GM23338 (cell line): ENCODE results near the gene LIFR. TPM values are rescaled to one million over a fixed set of nuclear protein-coding genes. Genes with fewer than 3 reads are reported as not detected.

Source experiments
- ATAC-seq: fragments of 200-7000 bp; cut with Tn5 transposase; 3 replicates; pipeline ENCODE4 v1.9.1; 2020
- DNase-seq: peaks from one replicate; pipeline ENCODE4 v3.0.0-alpha.2; 2015; ENCODE audit warnings: low spot score
- H2AFZ ChIP-seq: fragments of 200-600 bp; sonication (generic); 2 replicates; pipeline ENCODE4 v1.8.0; 2016; ENCODE audit warnings: antibody characterized with exemption, mild to moderate bottlenecking, moderate library complexity
- H3F3A ChIP-seq: fragments of 200-600 bp; sonication (generic); replicated peaks from 2 replicates; pipeline ENCODE4 v1.8.0; 2017; ENCODE audit warnings: antibody characterized with exemption, mixed run types, low read depth
- H3K27ac ChIP-seq: fragments of 200-600 bp; sonication (generic); 2 replicates; pipeline ENCODE4 v1.6.1; 2016; ENCODE audit warnings: low read depth
- H3K27me3 ChIP-seq: fragments of 200-600 bp; sonication (generic); 2 replicates; pipeline ENCODE4 v1.8.0; 2016; ENCODE audit warnings: mild to moderate bottlenecking, mixed run types, moderate library complexity; ENCODE audit not compliant: insufficient read depth
- H3K36me3 ChIP-seq: fragments of 200-600 bp; sonication (generic); 2 replicates; pipeline ENCODE4 v1.8.0; 2016; ENCODE audit warnings: mild to moderate bottlenecking; ENCODE audit not compliant: insufficient read depth
- H3K4me1 ChIP-seq: fragments of 200-600 bp; sonication (generic); 2 replicates; pipeline ENCODE4 v1.8.0; 2016; ENCODE audit warnings: mild to moderate bottlenecking, moderate library complexity; ENCODE audit not compliant: insufficient read depth
- H3K4me2 ChIP-seq: fragments of 200-600 bp; sonication (generic); 2 replicates; pipeline ENCODE4 v1.7.1; 2017; ENCODE audit warnings: mixed run types
- H3K4me3 ChIP-seq: fragments of 200-600 bp; sonication (generic); 2 replicates; pipeline ENCODE4 v1.6.1; 2016; ENCODE audit warnings: mixed run types
- H3K79me2 ChIP-seq: fragments of 200-600 bp; sonication (generic); replicated peaks from 2 replicates; pipeline ENCODE4 v1.8.0; 2017; ENCODE audit warnings: mild to moderate bottlenecking; ENCODE audit not compliant: insufficient read depth
- H3K9me2 ChIP-seq: fragments of 200-600 bp; sonication (generic); 2 replicates; pipeline ENCODE4 v1.8.0; 2017; ENCODE audit not compliant: insufficient read depth
- H4K20me1 ChIP-seq: fragments of 200-600 bp; sonication (generic); replicated peaks from 2 replicates; pipeline ENCODE4 v1.8.0; 2017; ENCODE audit warnings: mild to moderate bottlenecking; ENCODE audit not compliant: insufficient read depth
- H3K27ac Mint-ChIP-seq: 2 replicates; pipeline ENCODE4 v1.8.0; 2020; ENCODE audit warnings: inconsistent platforms, mild to moderate bottlenecking, moderate library complexity, mixed read lengths
- H3K27me3 Mint-ChIP-seq: 3 replicates; pipeline ENCODE4 v1.8.0; 2022; ENCODE audit warnings: low read depth, mild to moderate bottlenecking, moderate library complexity, mixed read lengths, inconsistent platforms; ENCODE audit not compliant: insufficient read depth, poor library complexity
- H3K36me3 Mint-ChIP-seq: 3 replicates; pipeline ENCODE4 v1.8.0; 2021; ENCODE audit warnings: low read depth, mild to moderate bottlenecking, inconsistent platforms, moderate library complexity, mixed read lengths
- H3K4me1 Mint-ChIP-seq: 3 replicates; pipeline ENCODE4 v1.8.0; 2020; ENCODE audit warnings: mild to moderate bottlenecking, inconsistent platforms, mixed read lengths
- H3K4me3 Mint-ChIP-seq: 3 replicates; pipeline ENCODE4 v1.8.0; 2021; ENCODE audit warnings: moderate library complexity, mild to moderate bottlenecking, inconsistent platforms, mixed read lengths
- H3K9me3 Mint-ChIP-seq: 3 replicates; pipeline ENCODE4 v1.8.0; 2020; ENCODE audit warnings: moderate library complexity, mild to moderate bottlenecking, inconsistent platforms, mixed read lengths
- EZH2 ChIP-seq: fragments of 200-600 bp; sonication (generic); IDR thresholded peaks from one replicate; pipeline ENCODE4 v1.8.0; 2017; ENCODE audit warnings: antibody characterized with exemption, mild to moderate bottlenecking, low read depth; ENCODE audit not compliant: unreplicated experiment
- EZH2phosphoT487 ChIP-seq: fragments of 200-600 bp; sonication (generic); IDR thresholded peaks from one replicate; pipeline ENCODE4 v1.8.1; 2018; ENCODE audit warnings: antibody characterized with exemption; ENCODE audit not compliant: unreplicated experiment
- JUNB ChIP-seq: IDR thresholded peaks from one replicate; pipeline ENCODE4 v1.6.1; 2016; ENCODE audit warnings: antibody characterized with exemption; ENCODE audit not compliant: unreplicated experiment
- REST ChIP-seq: IDR thresholded peaks from one replicate; pipeline ENCODE4 v1.6.1; 2018; ENCODE audit warnings: antibody characterized with exemption; ENCODE audit not compliant: unreplicated experiment
- ZNF331 ChIP-seq: fragments of 250-450 bp; sonication (Bioruptor Pico); IDR thresholded peaks from 2 replicates; pipeline ENCODE4 v1.5.0; 2020; ENCODE audit warnings: low read depth, mild to moderate bottlenecking, moderate library complexity
- polyA plus RNA-seq: library from polyadenylated mRNA; unstranded; fragments of >200 nt; fragmentation: Nextera tagmentation; extraction: Ambion mirVana; gene quantifications from 2 replicates; pipeline ENCODE4 v1.2.1, GENCODE V29; 2016
- total RNA-seq: library from RNA; depleted of rRNA; stranded (reverse); fragments of >200 nt; shearing (Covaris generic); gene quantifications from 2 replicates; pipeline ENCODE4 v1.2.3, GENCODE V29; 2014

Gene LIFR
- total and polyA plus RNA-seq, 2 experiments from 2014 or later, result 11.0 to 25.2 TPM

DNA sequence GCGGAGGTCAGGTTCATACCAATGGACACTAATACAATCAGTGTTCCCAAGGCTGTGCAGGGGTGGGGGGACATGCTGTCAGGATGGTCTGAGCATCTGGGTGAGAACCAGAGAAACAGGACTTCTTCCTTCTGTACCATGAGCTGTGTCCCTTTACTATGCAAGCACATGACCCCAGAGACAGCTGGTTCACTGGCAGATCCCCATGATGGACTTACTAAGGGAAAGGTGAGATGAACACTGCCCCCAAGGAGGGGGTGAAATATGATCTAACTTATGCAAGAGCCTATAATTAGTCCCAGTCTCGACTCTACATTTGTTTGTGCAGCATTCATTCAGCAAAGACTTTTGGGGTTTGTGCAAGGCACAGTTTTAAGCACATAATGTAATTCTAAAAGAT, 91.4 kb downstream of the LIFR start:
- ATAC-seq, result no peak
- H4K20me1 ChIP-seq, result no peaks in the 10 kb centered on the region
- H3F3A ChIP-seq, result no peaks in the 10 kb centered on the region
- no peak overlapping the region for H3K4me3 Mint-ChIP-seq
- no peaks in the 10 kb centered on the region for H3K27me3 ChIP-seq
- H3K9me2 ChIP-seq, result peaks cover 5% of the 10 kb centered on the region
- H3K4me1 ChIP-seq, result no peaks in the 10 kb centered on the region
- H3K9me3 Mint-ChIP-seq, result no peaks in the 10 kb centered on the region
- H3K36me3 ChIP-seq, result no peaks in the 10 kb centered on the region
- H3K4me1 Mint-ChIP-seq, result peaks cover 15% of the 10 kb centered on the region
- no peak for TF ChIP-seq ZNF331 (CRISPR knock-in tag)
- no peak for TF ChIP-seq EZH2phosphoT487
- no peak for TF ChIP-seq REST
- H3K36me3 Mint-ChIP-seq, result no peaks in the 10 kb centered on the region
- no peak for DNase-seq
- no peak overlapping the region for H3K27ac Mint-ChIP-seq
- no peak overlapping the region for H3K4me2 ChIP-seq
- peaks cover 4% of the 10 kb centered on the region for H3K27me3 Mint-ChIP-seq
- H2AFZ ChIP-seq, result no peak overlapping the region
- no peak overlapping the region for H3K4me3 ChIP-seq
- H3K27ac ChIP-seq, result no peak overlapping the region
- H3K79me2 ChIP-seq, result no peaks in the 10 kb centered on the region

DNA sequence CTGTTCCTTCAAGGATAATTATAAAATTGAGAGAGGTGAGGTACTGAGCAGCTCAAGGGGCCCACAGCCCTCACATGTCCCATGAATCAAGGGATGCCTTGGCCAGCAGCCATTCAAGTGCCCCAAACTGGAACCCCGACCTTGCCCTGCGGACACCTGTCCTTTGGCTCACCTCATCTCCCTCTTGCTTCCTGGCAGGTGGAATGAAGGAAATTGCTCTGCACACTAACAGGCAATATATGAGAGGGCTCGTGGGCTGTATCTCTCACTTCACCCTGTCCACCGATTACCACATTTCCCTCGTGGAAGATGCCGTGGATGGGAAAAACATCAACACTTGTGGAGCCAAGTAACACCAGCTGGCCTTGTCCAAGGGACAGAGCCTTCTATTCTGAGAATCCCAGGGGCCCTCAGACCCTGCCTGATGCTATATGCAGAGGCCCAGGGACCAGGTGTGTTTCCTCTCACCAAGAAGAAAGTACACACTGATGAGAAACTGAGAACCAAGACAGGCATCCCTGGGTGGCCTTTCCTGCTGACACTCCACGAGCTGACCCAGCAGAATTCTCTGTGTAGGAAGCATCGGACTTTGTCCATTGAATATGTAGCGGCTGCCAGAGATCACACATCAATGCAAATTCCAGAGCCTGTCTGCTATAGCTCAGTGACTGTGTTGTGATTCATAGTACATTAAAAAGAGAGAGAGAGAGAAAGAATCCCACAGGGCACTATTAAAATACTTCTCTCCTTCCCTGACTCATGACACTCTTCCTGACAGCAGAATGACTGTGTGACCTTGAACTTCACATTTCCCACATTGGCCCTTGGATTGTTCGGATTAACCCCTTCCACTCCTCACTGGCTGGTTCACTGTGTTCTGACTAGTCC, 92.6 kb downstream of the LIFR start:
- DNase-seq, result no peak
- Mint-ChIP-seq H3K36me3 (no peaks in the 10 kb centered on the region), H3K4me1 (peaks cover 10% of the 10 kb centered on the region), H3K27me3 (peaks cover 2% of the 10 kb centered on the region), H3K4me3 (no peak overlapping the region), H3K27ac (no peak overlapping the region), H3K9me3 (no peaks in the 10 kb centered on the region)
- H4K20me1 ChIP-seq, result no peaks in the 10 kb centered on the region
- H2AFZ ChIP-seq, result no peak overlapping the region
- H3K4me1 ChIP-seq, result no peaks in the 10 kb centered on the region
- H3K4me3 ChIP-seq, result no peak overlapping the region
- peaks cover 15% of the 10 kb centered on the region for H3K9me2 ChIP-seq
- H3K79me2 ChIP-seq, result no peaks in the 10 kb centered on the region
- no peak overlapping the region for H3K4me2 ChIP-seq
- ATAC-seq, result no peak
- H3K36me3 ChIP-seq, result no peaks in the 10 kb centered on the region
- no peak overlapping the region for H3K27ac ChIP-seq
- H3F3A ChIP-seq, result no peaks in the 10 kb centered on the region
- H3K27me3 ChIP-seq, result no peaks in the 10 kb centered on the region
- TF ChIP-seq ZNF331 (CRISPR knock-in tag) (no peak), JUNB (no peak), EZH2 (no peak)
